GM12864 (cell line): ENCODE data around the gene USP22.
A peak's percentile ranks its signal among the peaks of the same experiment; 100 is the strongest.

Experiments
- DNase-seq: peaks from one replicate; pipeline ENCODE4 v3.0.0-alpha.2; 2011; ENCODE audit warnings: low read depth
- H3K4me3 ChIP-seq: 2 replicates; pipeline ENCODE4 v1.5.1; 2011; ENCODE audit warnings: mild to moderate bottlenecking, low read depth, low read length, control low read depth
- CTCF ChIP-seq: IDR thresholded peaks from 2 replicates; pipeline ENCODE4 v1.5.1; 2011; ENCODE audit warnings: low read depth, mild to moderate bottlenecking, moderate library complexity, low read length, control low read depth, inconsistent platforms; ENCODE audit errors: missing control alignments

The USP22 gene

GRCh38 chr17:21028192-21028591 lies 14.6 kb downstream of the USP22 start:
- H3K4me3 ChIP-seq, result no peak overlapping the region
- DNase-seq, result no peak
- TF ChIP-seq CTCF, result no peak

- TF ChIP-seq CTCF, result no peak
- no peak for DNase-seq
- H3K4me3 ChIP-seq, result no peak overlapping the region
Measured at GRCh38 chr17:21027031-21027430, 15.8 kb downstream of the USP22 start.

- no peak for TF ChIP-seq CTCF
- no peak overlapping the region for H3K4me3 ChIP-seq
- no peak for DNase-seq
Measured at GRCh38 chr17:21025451-21025850, 17.4 kb downstream of the USP22 start.

- no peak for TF ChIP-seq CTCF
- DNase-seq, result no peak
- no peak overlapping the region for H3K4me3 ChIP-seq
Measured at GRCh38 chr17:21024024-21024423, 18.8 kb downstream of the USP22 start.

- no peak overlapping the region for H3K4me3 ChIP-seq
- no peak for DNase-seq
- TF ChIP-seq CTCF, result no peak
Measured at GRCh38 chr17:21021208-21021803, 21.5 kb downstream of the USP22 start.

GRCh38 chr17:21020622-21021021 lies 22.2 kb downstream of the USP22 start:
- no peak overlapping the region for H3K4me3 ChIP-seq
- no peak for TF ChIP-seq CTCF
- no peak for DNase-seq

GRCh38 chr17:21019976-21020586 lies 22.7 kb downstream of the USP22 start:
- DNase-seq, result no peak
- TF ChIP-seq CTCF, result peak; percentile 61
- H3K4me3 ChIP-seq, result no peak overlapping the region
